ENCODE data around the gene SSC4D.

DNA sequence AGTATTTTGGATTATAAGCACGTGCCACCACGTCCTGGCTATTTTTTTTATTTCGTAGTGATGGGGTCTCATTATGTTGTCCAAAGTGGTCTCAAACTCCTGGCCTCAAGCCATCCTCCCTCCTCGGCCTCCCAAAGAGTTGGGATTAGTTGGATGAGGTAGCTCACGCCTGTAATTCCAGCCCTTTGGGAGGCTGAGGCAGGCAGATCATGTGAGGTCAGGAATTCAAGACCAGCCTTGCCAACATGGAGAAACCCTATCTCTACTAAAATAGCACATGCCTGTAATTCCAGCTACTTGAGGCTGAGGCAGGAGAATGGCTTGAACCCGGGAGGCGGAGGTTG is 28.9 kb downstream of the SSC4D start:
- TF ChIP-seq CTCF (IDR thresholded peaks at IDR 0.05) = no peak
- no peak for TF ChIP-seq POLR2A (IDR thresholded peaks at IDR 0.05)
- TF ChIP-seq POLR2AphosphoS5 (IDR thresholded peaks at IDR 0.05) = no peak
